ENCODE data around the gene EIF2D.

The EIF2D gene

DNA sequence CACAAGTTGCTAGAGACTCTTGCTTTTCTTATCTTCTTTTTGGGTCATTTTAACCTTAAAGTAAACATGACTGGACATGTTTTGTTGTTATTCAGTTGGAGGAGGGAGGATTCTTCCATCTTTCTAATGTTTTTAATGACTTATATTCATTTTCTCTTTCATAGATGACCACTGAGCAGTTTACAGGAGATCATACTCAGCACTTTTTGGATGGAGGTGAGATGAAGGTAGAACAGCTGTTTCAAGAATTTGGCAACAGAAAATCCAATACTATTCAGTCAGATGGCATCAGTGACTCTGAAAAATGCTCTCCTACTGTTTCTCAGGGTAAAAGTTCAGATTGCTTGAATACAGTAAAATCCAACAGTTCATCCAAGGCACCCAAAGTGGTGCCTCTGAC lies 35.0 kb upstream of the EIF2D start:
- no peak for TF ChIP-seq REST (IDR thresholded peaks at IDR 0.05; ENCODE audit: insufficient read depth in 1 of 2, low read depth in 2 of 2, low read length in 2 of 2)

DNA sequence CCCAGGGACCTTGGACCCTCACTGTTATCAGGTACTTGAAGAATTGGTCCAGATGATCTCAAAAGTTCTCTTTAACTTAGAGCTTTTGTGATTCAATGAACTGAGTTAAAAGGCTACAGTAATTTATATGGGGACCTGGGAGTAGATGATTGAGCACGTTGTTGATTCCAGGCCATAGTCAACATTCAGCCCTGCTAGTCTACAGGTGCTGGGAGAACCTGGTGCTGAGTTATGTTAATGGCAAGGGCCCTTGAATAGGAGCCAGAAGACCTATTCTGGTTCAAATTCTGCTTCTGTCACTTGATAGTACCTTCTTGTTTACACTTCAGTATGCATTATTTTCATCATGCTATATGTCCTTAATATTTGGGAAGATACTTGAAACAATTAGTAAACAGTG lies 34.2 kb upstream of the EIF2D start:
- TF ChIP-seq TAF1 (IDR thresholded peaks at IDR 0.05; ENCODE audit: borderline replicate concordance, insufficient read depth, low read length) (no peak), REST (IDR thresholded peaks at IDR 0.05; ENCODE audit: insufficient read depth in 1 of 2, low read depth in 2 of 2, low read length in 2 of 2) (no peak), POLR2AphosphoS5 (IDR thresholded peaks at IDR 0.05; ENCODE audit: low read depth, low read length) (no peak), SIN3A (IDR thresholded peaks at IDR 0.05; ENCODE audit: borderline replicate concordance, insufficient read depth, low read length) (no peak), FOXP2 (optimal IDR thresholded peaks at IDR 0.05; ENCODE audit: borderline replicate concordance, extremely low read depth, extremely low read length, insufficient read depth) (no peak)

- no peak for TF ChIP-seq POLR2AphosphoS5 (IDR thresholded peaks at IDR 0.05; ENCODE audit: low read depth, low read length)
Measured at GRCh38 chr1:206643118-206643698, 30.9 kb upstream of the EIF2D start.

DNA sequence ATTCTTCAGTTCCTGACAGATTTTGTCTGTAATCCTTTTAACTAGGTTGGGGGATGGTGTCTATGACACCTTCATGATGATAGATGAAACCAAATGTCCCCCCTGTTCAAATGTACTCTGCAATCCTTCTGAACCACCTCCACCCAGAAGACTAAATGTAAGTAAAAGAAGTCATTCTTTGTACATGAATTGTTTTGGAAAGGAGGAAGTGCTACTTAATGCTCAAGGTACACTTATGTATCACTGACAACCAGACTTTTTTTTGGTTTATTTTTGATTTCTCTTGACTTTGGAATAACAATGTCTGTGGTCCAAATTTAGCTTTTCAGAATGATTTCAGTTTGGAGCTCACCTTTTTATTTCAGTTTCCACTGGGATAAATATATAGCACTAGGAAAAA lies 25.3 kb upstream of the EIF2D start:
- TF ChIP-seq FOXP2 (optimal IDR thresholded peaks at IDR 0.05; ENCODE audit: borderline replicate concordance, extremely low read depth, extremely low read length, insufficient read depth) (no peak), POLR2AphosphoS5 (IDR thresholded peaks at IDR 0.05; ENCODE audit: low read depth, low read length) (no peak), SIN3A (IDR thresholded peaks at IDR 0.05; ENCODE audit: borderline replicate concordance, insufficient read depth, low read length) (no peak), TAF1 (IDR thresholded peaks at IDR 0.05; ENCODE audit: borderline replicate concordance, insufficient read depth, low read length) (no peak), REST (IDR thresholded peaks at IDR 0.05; ENCODE audit: insufficient read depth in 1 of 2, low read depth in 2 of 2, low read length in 2 of 2) (no peak)

- no peak for TF ChIP-seq REST (IDR thresholded peaks at IDR 0.05; ENCODE audit: insufficient read depth in 1 of 2, low read depth in 2 of 2, low read length in 2 of 2)
Measured at GRCh38 chr1:206636671-206637070, 24.4 kb upstream of the EIF2D start.

DNA sequence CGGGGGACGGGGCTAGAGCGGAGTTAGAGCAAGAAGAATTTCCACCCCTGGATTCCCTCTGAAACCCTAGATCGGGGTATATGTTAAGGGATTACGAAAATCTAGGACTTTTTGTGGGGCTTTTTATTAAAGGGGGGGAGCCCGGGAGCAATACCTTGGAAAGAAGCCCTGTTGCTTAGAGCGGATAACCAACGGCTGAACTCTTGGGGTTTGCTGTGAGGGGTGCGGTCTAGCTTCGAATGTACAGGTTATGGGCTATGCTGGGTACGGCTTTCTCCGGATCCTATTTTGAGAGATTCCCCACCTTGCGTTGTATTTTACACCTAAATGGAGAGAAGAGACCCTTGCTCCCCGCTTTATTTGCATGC lies 23.7 kb upstream of the EIF2D start:
- no peak for TF ChIP-seq REST (IDR thresholded peaks at IDR 0.05; ENCODE audit: insufficient read depth in 1 of 2, low read depth in 2 of 2, low read length in 2 of 2)
- no peak for TF ChIP-seq SIN3A (IDR thresholded peaks at IDR 0.05; ENCODE audit: borderline replicate concordance, insufficient read depth, low read length)
- no peak for TF ChIP-seq POLR2AphosphoS5 (IDR thresholded peaks at IDR 0.05; ENCODE audit: low read depth, low read length)
- no peak for TF ChIP-seq TAF1 (IDR thresholded peaks at IDR 0.05; ENCODE audit: borderline replicate concordance, insufficient read depth, low read length)
- no peak for TF ChIP-seq FOXP2 (optimal IDR thresholded peaks at IDR 0.05; ENCODE audit: borderline replicate concordance, extremely low read depth, extremely low read length, insufficient read depth)

Measured in PFSK-1 (cell line).